T-helper 2 cell treated with Interferon-gamma antibody and Interleukin-4, amounts not matched to agents 5 μg/mL and 100 μg/mL, for 36 hours (primary cell): ENCODE measurements around the gene KCNQ2.

ENCODE experiments used
- DNase-seq: peaks from one replicate; pipeline ENCODE4 v3.0.0; 2021; ENCODE audit warnings: low spot score
- H3K27ac Mint-ChIP-seq: one replicate; pipeline ENCODE4 v1.8.0; 2021; ENCODE audit warnings: mild to moderate bottlenecking, mixed read lengths
- H3K27me3 Mint-ChIP-seq: one replicate; pipeline ENCODE4 v1.8.0; 2021; ENCODE audit warnings: low read depth, mixed read lengths
- H3K36me3 Mint-ChIP-seq: one replicate; pipeline ENCODE4 v1.8.0; 2021; ENCODE audit warnings: low read depth, mixed read lengths
- H3K4me1 Mint-ChIP-seq: one replicate; pipeline ENCODE4 v1.8.0; 2021; ENCODE audit warnings: low read depth, mixed read lengths
- H3K4me3 Mint-ChIP-seq: one replicate; pipeline ENCODE4 v1.8.0; 2022; ENCODE audit warnings: mild to moderate bottlenecking, moderate library complexity, mixed read lengths
- H3K9me3 Mint-ChIP-seq: one replicate; pipeline ENCODE4 v1.8.0; 2021; ENCODE audit warnings: mixed read lengths

KCNQ2 gene

DNA sequence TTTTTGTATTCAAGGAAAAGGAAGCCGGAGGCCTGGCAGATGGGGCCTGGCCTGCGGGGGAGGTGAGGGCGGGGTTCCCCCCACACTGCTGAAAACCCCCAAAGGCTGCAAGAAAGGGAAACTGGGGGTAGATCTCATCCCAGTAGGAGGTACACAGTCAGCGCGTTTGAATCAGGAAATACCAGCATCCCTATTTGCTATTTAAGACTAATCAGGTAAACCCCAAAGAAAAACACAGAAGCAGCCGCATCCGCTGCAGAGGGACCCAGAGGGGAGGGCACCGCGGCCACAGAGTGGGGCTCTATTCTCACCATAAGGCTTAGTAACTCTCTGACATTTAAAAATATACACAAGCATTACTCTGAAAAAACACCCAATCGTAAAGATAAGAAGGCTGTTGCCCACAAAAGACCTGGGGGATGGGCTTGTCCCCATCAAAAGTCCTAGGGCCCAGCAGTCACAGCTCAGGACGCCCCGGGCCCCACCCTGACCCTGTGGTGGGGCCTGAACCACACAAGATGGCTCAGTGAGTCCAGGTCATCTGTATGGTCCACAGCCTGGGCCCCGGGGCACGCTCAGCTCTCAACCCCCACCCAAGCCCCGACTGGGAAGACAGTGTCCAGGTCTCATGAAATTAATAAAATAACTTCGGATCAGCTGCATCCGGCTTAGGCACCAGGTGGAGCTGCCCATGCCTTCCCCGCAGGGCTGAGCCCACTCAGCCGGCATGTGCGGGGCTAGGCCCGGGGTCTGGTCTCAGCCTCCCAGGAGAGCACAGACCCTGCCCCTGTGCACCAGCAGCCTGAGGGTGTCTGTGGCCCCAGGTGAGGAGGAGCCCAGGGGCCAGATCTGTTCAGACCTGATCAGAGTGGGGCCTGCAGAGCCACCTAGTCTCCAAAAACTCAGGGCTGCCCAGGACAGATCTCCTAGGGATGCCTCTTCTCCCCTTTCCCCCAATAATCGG lies 31.0 kb downstream of the KCNQ2 start:
- Mint-ChIP-seq H3K27ac (peak overlapping the region; percentile 67), H3K27me3 (peaks cover 4% of the 10 kb centered on the region), H3K4me3 (peak overlapping the region; percentile 34), H3K9me3 (peaks cover 12% of the 10 kb centered on the region), H3K4me1 (peaks cover 11% of the 10 kb centered on the region), H3K36me3 (peaks cover 2% of the 10 kb centered on the region)
- DNase-seq, result peak; percentile 63

DNA sequence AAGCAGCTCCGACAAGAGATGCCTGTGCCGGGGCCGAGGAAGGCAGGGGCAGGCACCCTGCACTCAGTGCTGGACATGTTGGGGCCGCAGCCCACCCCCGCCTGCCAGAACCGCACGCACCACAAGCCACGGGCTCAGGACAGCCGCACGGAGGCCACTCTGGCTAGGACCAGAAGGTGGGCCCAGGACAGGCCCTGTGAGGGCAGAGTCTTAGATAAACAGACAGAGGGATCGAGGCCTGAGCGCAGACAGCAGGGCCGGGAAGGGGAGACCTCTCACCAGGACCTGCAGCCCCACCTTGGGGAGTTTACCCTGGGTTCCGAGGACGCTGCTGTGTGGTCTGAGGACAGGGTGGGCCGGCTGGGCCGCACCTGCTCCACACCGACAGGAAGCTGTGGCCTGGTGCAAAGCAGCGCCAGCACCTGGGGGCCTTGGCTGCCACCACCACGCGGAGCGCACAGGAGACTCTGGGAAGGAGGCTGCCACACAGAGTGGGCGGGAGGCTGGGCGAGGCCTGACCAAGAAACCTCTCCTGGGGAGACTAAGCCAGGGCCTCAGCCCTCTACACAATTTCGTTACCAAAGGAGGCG lies 32.0 kb downstream of the KCNQ2 start:
- DNase-seq, result no peak

DNA sequence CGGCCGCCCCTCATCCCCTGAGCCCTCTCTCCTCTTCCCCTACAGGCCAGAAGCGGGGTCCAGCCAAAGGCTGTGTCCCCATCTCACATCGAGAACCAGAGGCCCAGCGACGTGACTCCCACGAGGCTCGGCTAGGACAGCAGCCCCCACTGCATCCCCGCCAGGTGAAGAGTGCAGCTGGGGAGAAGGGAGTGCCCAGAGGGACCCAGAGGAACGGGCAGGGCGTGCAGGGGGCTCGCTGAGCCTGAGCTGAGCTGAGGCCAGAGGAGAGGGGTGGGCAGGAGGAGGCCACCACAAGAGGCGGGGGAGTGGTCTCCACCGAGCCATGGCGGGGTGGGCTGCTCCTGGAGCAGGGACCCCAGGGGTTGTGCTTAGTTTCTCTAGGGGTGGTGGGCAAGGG lies 32.6 kb downstream of the KCNQ2 start:
- Mint-ChIP-seq H3K4me1 (peaks cover 13% of the 10 kb centered on the region), H3K4me3 (no peak overlapping the region), H3K27ac (no peak overlapping the region), H3K36me3 (peaks cover 2% of the 10 kb centered on the region), H3K27me3 (peaks cover 4% of the 10 kb centered on the region), H3K9me3 (peaks cover 12% of the 10 kb centered on the region)
- DNase-seq, result no peak

More for the DNA sequence above, 32.0 kb downstream of the KCNQ2 start:
- peaks cover 11% of the 10 kb centered on the region for H3K4me1 Mint-ChIP-seq
- H3K27me3 Mint-ChIP-seq, result peaks cover 4% of the 10 kb centered on the region
- no peak overlapping the region for H3K27ac Mint-ChIP-seq
- no peak overlapping the region for H3K4me3 Mint-ChIP-seq
- peaks cover 2% of the 10 kb centered on the region for H3K36me3 Mint-ChIP-seq
- H3K9me3 Mint-ChIP-seq, result peaks cover 12% of the 10 kb centered on the region

DNA sequence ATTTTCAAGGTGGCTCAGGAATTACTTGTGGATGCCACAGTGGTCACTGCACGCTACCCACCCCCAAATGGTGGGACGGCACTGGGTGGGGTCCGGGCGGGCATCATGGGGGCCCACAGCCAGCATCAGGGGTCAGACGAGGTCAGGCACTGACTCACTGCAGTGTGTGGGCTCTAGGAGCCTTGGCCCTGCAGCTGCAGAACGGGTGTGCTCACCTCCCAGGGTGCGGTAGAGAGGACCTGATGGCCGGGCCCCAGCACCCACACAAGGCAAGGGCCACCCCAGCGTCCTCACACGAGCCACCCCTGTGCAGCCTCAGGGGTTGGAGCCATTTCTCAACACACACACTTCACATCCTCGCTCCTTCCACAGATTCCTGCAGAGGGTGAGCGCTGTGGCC lies 34.3 kb downstream of the KCNQ2 start:
- Mint-ChIP-seq H3K27me3 (peaks cover 4% of the 10 kb centered on the region), H3K27ac (no peak overlapping the region), H3K4me1 (peaks cover 21% of the 10 kb centered on the region), H3K4me3 (no peak overlapping the region), H3K9me3 (peaks cover 8% of the 10 kb centered on the region), H3K36me3 (peaks cover under 1% of the 10 kb centered on the region)
- DNase-seq, result no peak

DNA sequence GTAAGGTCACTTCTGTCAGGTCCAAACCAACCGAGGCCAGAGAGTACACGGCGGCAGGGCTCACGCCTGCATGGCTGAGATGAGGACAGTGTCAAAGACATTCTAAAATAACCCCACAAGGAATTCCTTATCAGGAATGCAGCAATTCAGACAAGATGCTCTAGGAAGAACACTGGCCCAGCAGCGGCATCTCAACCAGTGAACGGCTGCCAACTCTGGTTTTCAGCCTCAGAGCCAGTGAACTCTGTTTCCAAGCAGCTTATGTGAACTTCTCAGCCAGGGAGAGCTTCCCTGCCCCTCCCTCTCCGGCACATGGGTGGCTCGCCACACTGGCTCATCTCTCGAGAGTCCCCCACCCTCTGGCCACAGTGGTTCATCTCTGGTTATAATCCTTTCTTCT lies 36.9 kb downstream of the KCNQ2 start:
- no peak overlapping the region for H3K27ac Mint-ChIP-seq
- H3K4me1 Mint-ChIP-seq, result peaks cover 10% of the 10 kb centered on the region
- H3K4me3 Mint-ChIP-seq, result no peak overlapping the region
- no peaks in the 10 kb centered on the region for H3K36me3 Mint-ChIP-seq
- no peak for DNase-seq
- no peaks in the 10 kb centered on the region for H3K9me3 Mint-ChIP-seq
- peaks cover 4% of the 10 kb centered on the region for H3K27me3 Mint-ChIP-seq

DNA sequence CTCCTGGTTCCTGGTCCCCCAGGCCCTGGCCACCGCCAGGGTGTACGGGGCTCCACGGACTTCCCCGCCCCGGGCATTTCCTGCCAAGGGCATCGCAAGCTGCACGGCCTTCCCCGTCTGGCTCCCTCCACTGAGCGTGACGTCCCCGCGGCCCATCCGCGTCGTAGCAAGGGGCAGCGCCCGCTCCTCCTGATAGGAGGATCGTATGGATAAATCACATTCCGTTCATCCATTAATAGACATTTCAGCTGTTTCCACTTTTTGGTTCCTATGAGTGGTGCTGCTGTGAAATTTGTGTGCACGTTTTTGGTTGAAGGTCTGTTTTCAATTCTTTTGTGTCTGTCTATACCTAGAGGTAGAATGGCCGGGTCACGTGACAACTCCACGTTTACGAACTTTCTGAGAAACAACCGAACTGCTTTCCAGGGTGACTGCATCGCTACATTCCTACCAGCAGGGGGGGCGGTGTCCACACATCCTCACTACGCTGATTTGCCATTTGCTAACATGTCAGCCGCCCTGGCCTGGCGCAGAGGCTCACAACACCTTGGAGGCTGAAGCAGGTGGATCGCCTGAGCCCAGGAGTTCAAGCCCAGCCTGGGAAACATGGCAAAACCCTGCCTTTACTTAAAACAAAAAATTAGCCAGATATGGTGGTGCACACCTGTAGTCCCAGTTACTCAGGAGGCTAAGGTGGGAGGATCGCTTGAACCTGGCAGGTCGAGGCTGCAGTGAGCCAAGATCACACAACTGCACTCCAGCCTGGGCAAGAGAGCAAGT lies 37.7 kb downstream of the KCNQ2 start:
- peak; percentile 74 for DNase-seq
- no peaks in the 10 kb centered on the region for H3K9me3 Mint-ChIP-seq
- peak overlapping the region; percentile 42 for H3K27ac Mint-ChIP-seq
- peaks cover 4% of the 10 kb centered on the region for H3K27me3 Mint-ChIP-seq
- H3K4me1 Mint-ChIP-seq, result peaks cover 10% of the 10 kb centered on the region
- no peaks in the 10 kb centered on the region for H3K36me3 Mint-ChIP-seq
- peak overlapping the region; percentile 50 for H3K4me3 Mint-ChIP-seq

DNA sequence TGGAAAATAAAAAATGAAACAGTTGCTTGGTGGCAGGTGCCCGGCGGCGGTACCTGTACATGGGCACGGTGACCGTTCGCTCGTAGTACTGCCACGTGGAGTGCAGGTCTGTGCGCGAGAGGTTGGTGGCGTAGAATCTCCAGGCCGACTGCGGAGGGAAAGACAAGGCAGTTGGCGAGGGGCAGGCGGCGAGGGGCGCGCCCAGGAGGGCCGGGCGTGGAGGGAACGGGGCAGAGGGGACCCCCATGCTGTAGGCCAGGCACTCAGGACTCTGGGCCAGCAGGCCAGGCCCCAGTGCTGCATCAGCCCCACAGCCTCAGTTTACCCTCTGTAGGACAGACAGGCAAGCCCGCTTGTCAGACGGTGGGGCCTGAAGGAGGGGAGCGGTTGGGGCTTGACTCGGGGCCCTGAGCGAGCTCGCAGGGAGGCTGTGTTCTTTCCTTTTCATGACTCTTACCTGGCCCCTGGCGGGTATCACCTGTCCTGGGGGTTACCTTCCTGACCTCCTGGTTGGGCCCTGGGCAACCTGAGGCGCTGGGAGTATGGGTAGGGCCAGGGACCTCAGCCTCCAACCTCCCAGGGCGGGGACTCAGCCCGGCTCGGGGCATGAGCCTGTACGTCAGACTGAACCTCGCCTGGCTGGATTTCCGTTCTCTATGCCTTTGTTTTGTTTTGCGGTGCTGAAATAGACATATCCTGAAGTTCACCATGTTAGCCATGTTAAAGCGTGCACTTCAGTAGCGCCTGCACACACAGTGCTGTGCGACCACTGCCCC lies 38.5 kb downstream of the KCNQ2 start:
- Mint-ChIP-seq H3K4me3 (no peak overlapping the region), H3K27me3 (peaks cover 4% of the 10 kb centered on the region), H3K9me3 (no peaks in the 10 kb centered on the region), H3K4me1 (peaks cover 10% of the 10 kb centered on the region), H3K36me3 (no peaks in the 10 kb centered on the region), H3K27ac (peak overlapping the region; percentile 60)
- no peak for DNase-seq

DNA sequence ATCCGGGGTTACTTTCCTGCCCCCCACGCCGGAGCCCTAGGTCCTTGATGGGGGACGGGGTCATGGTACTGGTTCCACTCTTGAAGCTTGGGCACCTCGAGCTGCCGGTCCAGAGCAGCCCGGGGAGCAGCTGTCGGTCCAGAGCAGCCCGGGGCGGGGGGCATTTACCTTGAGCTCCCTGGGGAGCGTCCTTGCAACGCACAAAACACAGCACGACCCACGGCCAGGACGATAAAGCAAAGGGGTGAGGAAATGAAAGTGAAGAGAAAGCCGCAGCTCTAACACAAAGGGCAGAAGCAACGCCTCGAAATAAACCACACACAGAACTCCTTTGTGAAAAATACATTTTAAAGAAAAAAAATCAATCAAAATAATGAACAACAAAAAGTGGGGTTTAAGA lies 39.1 kb downstream of the KCNQ2 start:
- Mint-ChIP-seq H3K4me1 (peaks cover 10% of the 10 kb centered on the region), H3K27me3 (peaks cover 4% of the 10 kb centered on the region), H3K4me3 (no peak overlapping the region), H3K9me3 (no peaks in the 10 kb centered on the region), H3K27ac (no peak overlapping the region), H3K36me3 (no peaks in the 10 kb centered on the region)
- DNase-seq, result no peak

DNA sequence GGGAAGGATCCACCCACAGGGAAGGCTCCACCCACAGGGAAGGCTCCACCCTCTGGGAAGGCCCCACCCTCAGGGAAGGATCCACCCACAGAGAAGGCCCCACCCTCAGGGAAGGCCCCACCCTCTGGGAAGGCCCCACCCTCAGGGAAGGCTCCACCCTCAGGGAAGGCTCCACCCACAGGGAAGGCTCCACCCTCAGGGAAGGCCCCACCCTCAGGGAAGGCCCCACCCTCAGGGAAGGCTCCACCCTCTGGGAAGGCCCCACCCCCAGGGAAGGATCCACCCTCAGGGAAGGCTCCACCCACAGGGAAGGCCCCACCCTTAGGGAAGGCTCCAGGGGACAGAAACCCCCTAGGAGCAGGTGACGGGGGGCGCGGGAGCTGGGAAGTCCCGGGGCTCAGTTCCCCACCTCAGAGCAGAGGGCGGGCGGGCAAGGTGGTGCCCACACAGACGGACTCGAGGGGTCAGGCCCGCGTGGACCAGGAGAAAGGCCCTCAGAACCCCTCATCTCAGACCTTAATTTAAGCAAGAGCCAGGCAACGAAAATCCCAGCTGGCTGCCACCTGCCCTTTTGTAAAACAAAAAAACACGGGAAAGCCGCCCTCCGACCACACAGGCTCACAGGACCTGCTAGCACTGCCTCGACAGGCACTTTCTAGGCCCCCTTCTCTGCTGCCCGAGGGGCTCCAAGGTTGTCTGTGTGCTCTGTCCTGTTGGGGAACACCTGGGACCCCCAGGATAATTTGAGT lies 39.7 kb downstream of the KCNQ2 start:
- no peaks in the 10 kb centered on the region for H3K9me3 Mint-ChIP-seq
- peaks cover 10% of the 10 kb centered on the region for H3K4me1 Mint-ChIP-seq
- no peaks in the 10 kb centered on the region for H3K36me3 Mint-ChIP-seq
- no peak overlapping the region for H3K27ac Mint-ChIP-seq
- peaks cover 4% of the 10 kb centered on the region for H3K27me3 Mint-ChIP-seq
- no peak for DNase-seq
- H3K4me3 Mint-ChIP-seq, result no peak overlapping the region

DNA sequence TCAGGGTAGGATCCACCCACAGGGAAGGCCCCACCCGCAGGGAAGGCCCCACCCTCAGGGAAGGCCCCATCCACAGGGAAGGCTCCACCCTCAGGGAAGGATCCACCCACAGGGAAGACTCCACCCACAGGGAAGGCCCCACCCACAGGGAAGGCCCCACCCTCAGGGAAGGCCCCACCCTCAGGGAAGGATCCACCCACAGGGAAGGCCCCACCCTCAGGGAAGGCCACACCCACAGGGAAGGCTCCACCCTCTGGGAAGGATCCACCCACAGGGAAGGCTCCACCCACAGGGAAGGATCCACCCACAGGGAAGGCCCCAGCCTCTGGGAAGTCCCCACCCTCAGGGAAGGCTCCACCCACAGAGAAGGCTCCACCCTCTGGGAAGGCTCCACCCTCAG lies 40.5 kb downstream of the KCNQ2 start:
- DNase-seq, result no peak
- Mint-ChIP-seq H3K9me3 (no peaks in the 10 kb centered on the region), H3K4me1 (peaks cover 10% of the 10 kb centered on the region), H3K36me3 (no peaks in the 10 kb centered on the region), H3K27ac (no peak overlapping the region), H3K27me3 (peaks cover 2% of the 10 kb centered on the region), H3K4me3 (no peak overlapping the region)

DNA sequence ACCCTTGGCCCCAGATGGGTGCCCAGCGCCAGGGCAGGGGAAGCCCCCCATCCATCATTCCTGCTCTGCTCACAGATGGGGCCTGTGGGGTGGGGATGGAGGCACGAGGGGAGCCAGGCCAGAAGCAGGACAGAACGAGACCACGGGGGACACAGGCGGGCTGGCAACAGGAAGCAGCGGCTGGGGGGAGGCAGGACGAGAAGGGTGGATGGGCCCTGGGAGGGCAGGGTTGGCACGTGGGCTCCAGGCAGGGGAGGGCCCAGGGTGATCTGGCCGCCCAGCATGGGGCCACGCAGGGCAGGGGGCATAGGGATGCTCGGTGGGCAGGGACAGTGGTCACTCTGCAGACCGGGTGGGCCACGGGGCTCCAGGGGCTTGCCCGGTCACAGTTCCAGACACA lies 41.6 kb downstream of the KCNQ2 start:
- no peak overlapping the region for H3K4me3 Mint-ChIP-seq
- H3K9me3 Mint-ChIP-seq, result no peaks in the 10 kb centered on the region
- peaks cover 10% of the 10 kb centered on the region for H3K4me1 Mint-ChIP-seq
- H3K36me3 Mint-ChIP-seq, result no peaks in the 10 kb centered on the region
- DNase-seq, result no peak
- H3K27ac Mint-ChIP-seq, result no peak overlapping the region
- H3K27me3 Mint-ChIP-seq, result no peaks in the 10 kb centered on the region

DNA sequence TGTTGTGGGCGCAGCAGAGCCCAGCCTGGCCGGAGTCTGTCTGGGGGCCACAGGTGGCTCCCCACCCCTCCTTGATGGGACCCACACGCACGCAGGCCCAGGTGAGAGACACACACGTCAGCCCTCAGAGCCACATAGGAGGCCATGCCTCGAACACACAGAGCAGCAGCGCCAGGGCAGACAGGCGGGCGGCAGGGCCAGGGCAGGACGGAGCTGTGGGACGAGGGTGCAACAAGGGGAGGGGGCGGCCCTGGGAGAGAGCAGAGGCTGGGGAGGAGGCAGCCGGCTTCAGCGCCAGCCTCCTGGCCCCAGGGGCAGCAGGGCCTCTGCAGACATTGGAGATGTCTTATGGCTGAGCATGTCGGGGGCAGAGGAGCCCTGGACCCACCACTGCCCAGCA lies 42.5 kb downstream of the KCNQ2 start:
- no peaks in the 10 kb centered on the region for H3K9me3 Mint-ChIP-seq
- H3K27ac Mint-ChIP-seq, result no peak overlapping the region
- no peak overlapping the region for H3K4me3 Mint-ChIP-seq
- no peak for DNase-seq
- H3K36me3 Mint-ChIP-seq, result no peaks in the 10 kb centered on the region
- H3K27me3 Mint-ChIP-seq, result no peaks in the 10 kb centered on the region
- peaks cover 9% of the 10 kb centered on the region for H3K4me1 Mint-ChIP-seq
